C4-2B (cell line): Measurements from ENCODE around the gene NLRP9.
"Not testable (repeated sequence)": the region's sequence is repeated elsewhere in the genome, so short reads cannot be mapped to it uniquely, and the experiment has no call there.

Experiments used
- CTCF ChIP-seq: fragments of 450-650 bp; conservative IDR thresholded peaks from 2 replicates; pipeline ENCODE4 v1.5.1; 2017; ENCODE audit warnings: mild to moderate bottlenecking
- ZFX ChIP-seq: fragments of 450-650 bp; IDR thresholded peaks from 2 replicates; pipeline ENCODE4 v1.6.1; 2017

GRCh38 chr19:55730378-55730777 lies 7.8 kb downstream of the NLRP9 start:
- TF ChIP-seq CTCF, ZFX: not testable (repeated sequence)
